HG03432 (cell line): ENCODE measurements around the gene SIT1.

Experiments used
- ATAC-seq: cut with Tn5 transposase; IDR thresholded peaks from one replicate; pipeline ENCODE4 v1.9.1; 2021; ENCODE audit warnings: mild to moderate bottlenecking, moderate library complexity; ENCODE audit not compliant: unreplicated experiment

Gene SIT1

GRCh38 chr9:35682520-35683315, 32.0 kb upstream of the SIT1 start:
- ATAC-seq: no peak

DNA sequence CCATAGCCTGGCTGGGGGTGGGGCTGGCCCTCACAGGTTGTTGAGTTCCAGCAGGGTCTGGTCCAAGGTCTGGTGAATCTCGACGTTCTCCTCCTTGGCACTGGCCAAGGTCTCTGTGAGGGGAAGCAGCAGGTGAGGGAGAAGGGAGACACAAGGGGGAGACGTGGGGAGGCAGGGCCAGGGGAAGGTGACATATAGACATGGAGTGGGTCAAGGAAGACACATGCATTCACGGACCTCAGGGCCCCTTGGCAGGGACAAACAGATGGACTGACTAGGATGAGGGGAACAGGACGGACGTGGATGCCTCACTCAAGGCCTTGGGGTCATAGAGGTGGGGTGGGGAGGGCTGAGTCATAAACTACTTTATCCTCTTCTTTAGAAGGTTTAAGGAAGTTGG, 31.3 kb upstream of the SIT1 start:
- no peak for ATAC-seq

- ATAC-seq: no peak
Measured at GRCh38 chr9:35681341-35682002, 30.7 kb upstream of the SIT1 start.

- ATAC-seq: peak; percentile 46
Measured at GRCh38 chr9:35680331-35681105, 29.8 kb upstream of the SIT1 start.

DNA sequence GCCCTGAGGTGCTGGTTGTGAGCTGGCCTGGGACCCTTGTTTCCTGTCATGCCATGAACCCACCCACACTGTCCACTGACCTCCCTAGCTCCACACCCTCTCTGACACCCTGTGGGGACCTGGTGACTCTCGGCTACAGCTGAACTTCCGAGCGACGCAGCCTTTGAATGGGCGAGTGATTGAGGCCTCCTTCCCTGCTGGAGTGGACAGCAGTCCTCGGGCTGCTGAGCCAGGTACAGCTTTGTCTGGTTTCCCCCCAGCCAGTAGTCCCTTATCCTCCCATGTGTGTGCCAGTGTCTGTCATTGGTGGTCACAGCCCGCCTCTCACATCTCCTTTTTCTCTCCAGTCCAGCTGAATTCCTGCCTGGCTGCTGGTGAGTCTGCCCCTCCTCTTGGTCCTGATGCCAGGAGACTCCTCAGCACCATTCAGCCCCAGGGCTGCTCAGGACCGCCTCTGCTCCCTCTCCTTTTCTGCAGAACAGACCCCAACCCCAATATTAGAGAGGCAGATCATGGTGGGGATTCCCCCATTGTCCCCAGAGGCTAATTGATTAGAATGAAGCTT, 29.1 kb upstream of the SIT1 start:
- ATAC-seq: no peak

GRCh38 chr9:35679091-35679490, 28.4 kb upstream of the SIT1 start:
- ATAC-seq: no peak

DNA sequence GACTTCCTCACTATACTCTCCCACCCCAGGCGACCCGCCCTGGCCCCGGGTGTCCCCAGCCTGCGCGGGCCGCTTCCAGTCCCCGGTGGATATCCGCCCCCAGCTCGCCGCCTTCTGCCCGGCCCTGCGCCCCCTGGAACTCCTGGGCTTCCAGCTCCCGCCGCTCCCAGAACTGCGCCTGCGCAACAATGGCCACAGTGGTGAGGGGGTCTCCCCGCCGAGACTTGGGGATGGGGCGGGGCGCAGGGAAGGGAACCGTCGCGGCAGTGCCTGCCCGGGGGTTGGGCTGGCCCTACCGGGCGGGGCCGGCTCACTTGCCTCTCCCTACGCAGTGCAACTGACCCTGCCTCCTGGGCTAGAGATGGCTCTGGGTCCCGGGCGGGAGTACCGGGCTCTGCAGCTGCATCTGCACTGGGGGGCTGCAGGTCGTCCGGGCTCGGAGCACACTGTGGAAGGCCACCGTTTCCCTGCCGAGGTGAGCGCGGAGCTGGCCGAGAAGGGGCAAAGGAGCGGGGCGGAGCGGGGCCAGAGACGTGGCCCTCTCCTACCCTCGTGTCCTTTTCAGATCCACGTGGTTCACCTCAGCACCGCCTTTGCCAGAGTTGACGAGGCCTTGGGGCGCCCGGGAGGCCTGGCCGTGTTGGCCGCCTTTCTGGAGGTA, 25.1 kb upstream of the SIT1 start:
- no peak for ATAC-seq

DNA sequence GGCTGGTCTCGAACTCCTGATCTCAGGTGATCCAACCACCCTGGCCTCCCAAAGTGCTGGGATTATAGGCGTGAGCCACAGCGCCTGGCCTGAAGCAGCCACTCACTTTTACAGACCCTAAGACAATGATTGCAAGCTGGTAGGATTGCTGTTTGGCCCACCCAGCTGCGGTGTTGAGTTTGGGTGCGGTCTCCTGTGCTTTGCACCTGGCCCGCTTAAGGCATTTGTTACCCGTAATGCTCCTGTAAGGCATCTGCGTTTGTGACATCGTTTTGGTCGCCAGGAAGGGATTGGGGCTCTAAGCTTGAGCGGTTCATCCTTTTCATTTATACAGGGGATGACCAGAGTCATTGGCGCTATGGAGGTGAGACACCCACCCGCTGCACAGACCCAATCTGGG, 24.5 kb upstream of the SIT1 start:
- ATAC-seq: no peak

DNA sequence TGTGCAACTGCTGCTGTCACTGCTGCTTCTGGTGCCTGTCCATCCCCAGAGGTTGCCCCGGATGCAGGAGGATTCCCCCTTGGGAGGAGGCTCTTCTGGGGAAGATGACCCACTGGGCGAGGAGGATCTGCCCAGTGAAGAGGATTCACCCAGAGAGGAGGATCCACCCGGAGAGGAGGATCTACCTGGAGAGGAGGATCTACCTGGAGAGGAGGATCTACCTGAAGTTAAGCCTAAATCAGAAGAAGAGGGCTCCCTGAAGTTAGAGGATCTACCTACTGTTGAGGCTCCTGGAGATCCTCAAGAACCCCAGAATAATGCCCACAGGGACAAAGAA, 23.3 kb upstream of the SIT1 start:
- no peak for ATAC-seq

DNA sequence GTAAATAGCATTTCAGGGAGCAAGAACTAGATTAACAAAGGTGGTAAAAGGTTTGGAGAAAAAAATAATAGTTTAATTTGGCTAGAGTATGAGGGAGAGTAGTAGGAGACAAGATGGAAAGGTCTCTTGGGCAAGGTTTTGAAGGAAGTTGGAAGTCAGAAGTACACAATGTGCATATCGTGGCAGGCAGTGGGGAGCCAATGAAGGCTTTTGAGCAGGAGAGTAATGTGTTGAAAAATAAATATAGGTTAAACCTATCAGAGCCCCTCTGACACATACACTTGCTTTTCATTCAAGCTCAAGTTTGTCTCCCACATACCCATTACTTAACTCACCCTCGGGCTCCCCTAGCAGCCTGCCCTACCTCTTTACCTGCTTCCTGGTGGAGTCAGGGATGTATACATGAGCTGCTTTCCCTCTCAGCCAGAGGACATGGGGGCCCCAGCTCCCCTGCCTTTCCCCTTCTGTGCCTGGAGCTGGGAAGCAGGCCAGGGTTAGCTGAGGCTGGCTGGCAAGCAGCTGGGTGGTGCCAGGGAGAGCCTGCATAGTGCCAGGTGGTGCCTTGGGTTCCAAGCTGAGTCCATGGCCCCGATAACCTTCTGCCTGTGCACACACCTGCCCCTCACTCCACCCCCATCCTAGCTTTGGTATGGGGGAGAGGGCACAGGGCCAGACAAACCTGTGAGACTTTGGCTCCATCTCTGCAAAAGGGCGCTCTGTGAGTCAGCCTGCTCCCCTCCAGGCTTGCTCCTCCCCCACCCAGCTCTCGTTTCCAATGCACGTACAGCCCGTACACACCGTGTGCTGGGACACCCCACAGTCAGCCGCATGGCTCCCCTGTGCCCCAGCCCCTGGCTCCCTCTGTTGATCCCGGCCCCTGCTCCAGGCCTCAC, 22.6 kb upstream of the SIT1 start, which contains the start of gene CA9:
CA9 (plus strand) TSS at position 797 of the 893 bp plus-strand sequence; CDS start at position 829, 32 bp downstream.
- ATAC-seq: no peak

DNA sequence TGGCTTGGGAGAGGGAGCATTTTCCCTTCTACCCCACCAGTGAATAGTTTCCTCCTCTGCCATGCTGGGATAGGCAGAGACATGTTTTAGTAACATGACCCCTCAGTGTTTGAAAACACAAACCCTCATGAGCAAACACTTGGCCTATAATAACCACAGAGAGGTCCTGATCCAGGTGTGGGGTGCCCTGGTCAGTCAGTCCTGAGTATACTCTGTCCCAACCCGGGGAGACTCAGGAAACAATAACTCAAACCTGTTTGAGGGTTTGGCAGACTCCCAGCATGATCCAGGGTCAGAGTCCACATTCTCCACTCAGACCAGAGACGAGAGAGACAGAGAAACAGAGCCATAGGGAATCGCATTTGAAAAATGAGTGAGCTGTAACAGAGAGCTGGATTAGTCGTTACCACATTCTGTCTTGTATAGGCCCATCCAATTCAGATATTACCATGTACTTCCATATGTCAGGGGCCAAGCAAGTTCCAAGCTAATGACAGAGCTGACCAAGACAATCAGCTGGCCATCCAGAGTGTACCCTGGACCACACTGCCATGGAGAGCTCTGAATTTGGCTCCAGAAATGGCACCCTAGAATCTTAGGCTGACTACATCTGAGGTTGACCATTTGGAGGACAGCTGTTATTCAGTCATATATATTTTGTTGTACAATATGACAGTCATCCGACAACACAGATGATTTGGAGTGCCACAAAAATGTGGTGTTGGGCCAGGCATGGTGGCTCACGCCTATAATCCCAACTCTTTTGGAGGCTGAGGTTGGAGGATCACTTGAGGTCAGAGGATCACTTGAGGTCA, 18.8 kb upstream of the SIT1 start:
- ATAC-seq: no peak

DNA sequence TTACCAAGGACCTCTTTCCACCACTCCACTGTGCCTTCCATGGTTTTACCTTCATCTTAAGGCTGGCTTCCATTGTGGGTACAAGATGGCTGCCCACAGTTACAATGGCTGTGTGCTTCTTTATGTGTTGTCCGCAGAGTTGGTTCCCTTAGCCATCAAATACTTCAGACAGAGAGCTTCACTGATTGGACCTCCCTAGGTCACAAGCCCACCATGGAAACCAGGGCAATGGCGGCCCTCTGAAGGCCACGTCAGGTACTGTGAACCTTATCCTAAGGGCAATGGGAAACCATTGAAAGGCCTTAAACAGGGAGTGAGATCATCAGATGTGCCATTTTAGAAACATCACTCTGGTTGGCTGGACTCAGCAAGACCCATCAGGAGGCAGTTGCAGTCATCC, 17.2 kb upstream of the SIT1 start:
- ATAC-seq: no peak

- no peak for ATAC-seq
Measured at GRCh38 chr9:35666549-35666948, 15.8 kb upstream of the SIT1 start.

DNA sequence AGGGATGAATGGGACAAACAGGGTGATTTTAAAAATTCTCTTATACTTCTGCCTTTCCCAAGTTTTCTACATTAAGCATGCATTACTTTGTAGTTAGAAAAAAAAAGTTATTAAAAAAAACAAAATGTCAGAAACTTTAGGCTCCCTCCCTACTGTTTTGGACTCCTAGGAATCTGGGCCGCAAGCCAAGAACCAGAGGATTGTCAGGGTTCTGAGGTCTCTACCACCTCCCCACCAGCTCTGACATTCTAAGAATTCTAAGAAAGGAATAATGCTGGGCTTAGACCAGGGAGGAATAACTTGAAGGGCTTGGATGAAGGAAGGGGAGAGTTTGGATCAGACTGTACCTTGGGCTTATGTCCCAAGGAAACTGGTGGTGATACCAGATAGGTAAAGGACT, 15.3 kb upstream of the SIT1 start:
- ATAC-seq: no peak

GRCh38 chr9:35665471-35665818, 14.7 kb upstream of the SIT1 start:
- ATAC-seq: no peak

DNA sequence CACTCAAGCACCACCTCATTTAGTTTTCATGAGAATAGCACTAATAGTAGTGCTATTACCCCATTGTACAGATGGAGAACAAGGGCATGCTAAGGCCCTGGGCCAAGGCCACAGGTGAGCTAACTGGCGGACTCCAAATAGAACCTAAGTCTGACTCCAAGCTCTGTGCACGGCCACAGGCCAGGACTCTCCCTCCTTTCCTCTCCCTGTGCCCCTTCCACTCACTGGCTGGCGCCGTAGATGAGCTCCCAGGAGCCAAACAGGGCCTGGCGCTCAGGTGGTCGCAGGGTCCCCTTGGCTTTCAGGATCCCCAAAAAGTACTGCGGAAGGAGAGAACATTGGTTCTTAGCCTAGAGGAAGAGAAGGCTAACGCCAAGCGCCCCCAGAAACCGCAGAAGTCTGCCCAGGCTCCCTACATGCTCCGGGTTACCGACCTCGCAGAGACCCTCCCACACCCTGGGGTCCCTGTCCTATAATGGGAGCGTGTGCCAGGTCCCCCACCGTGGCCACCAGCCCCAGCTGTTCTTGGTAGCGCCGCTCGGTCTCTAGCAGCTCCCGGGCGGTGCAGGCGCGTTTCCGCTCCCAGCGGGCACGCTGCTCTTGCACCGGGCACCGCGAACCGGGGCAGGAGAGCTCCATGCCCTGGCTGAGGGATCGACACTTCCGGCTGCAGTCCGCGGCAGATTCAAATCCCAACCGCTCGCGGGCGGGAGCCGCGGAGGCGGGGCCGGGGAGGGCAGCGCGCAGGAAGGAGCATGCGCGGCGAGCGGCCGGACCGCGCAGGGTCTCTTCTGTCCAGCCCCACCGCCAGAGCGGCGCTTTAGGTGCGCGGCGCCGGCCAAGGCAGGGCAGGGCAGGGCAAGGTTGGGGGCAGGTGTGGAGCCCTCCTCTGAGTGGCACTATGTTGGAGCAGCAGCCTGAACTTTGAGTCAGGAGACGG, 14.1 kb upstream of the SIT1 start, which contains the start of gene ARHGEF39:
ARHGEF39 (minus strand) TSS at position 665 of the 940 bp plus-strand sequence; CDS start at position 639, 26 bp downstream.
- peak; percentile 86 for ATAC-seq

DNA sequence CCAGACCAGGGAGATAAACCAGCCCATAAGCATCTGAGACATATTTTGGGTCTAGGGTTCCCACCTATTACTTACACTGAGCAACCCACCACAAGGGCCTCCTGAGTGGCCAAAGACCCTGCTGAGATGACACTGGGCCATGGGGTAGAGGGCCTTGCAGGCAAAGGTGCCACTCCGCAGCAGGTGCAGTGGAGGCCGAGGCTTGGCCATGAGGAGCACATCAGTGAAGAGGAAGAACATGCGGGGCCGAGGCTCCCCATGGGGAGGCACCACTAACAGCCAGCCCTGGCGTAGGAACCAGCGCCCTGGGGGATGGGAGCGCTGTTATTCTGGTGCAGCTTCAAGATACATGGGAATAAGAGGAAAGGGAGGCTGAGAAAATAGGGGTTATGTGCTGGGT, 11.7 kb upstream of the SIT1 start:
- no peak for ATAC-seq

GRCh38 chr9:35661756-35662350, 11.1 kb upstream of the SIT1 start:
- no peak for ATAC-seq
